ENCODE results near the gene ELAVL2.
A peak's percentile ranks its signal among the peaks of the same experiment; 100 is the strongest.

DNA sequence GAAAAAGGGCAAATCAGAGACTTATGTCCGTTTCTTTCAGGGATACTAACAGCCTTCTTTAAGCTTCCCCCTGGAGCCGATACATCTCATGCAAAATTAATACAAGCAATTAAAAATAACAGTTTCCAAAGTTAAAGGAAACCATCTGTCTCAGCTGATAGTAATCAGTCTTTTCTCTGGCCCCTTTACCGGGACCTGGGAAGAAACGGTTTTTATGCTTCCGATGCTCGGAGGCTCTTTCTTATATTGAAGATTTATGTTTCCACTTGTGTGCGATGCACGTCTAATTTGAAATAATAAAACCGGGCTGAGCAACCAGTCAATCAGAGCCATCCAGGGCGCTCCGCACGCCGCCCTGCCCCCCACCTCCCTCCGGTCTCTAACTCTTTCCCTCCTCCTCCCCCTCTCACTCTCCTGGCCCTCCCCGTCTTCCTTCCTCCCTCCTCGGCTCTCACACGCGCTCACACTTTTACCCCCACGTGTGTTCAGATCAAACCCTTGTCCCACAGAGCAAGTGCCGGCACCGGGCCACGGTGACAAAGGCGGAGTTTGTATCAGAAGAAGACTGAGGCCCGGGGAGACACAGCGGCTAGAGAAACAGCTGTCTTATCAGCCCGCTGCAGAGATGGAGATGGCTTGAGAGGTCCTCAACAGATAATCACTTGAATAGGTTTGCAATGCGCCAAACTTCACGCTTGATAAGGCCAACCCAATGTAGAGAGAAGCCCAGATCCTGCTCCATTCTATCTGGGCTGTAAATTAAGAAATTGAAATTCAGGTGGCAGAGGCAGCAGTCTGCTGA is 5.1 kb upstream of the ELAVL2 start:
- TF ChIP-seq CTCF (IDR thresholded peaks at IDR 0.05) (no peak), EZH2 (IDR thresholded peaks at IDR 0.05) (peak; percentile 58)
